Panc1 (cell line): ENCODE measurements around the gene EHBP1.

Experiments used
- POLR2AphosphoS5 ChIP-seq: IDR thresholded peaks from 2 replicates; pipeline ENCODE4 v1.6.1; 2012; ENCODE audit warnings: mild to moderate bottlenecking, low read depth, low read length, moderate library complexity
- SIN3A ChIP-seq: IDR thresholded peaks from 2 replicates; pipeline ENCODE4 v1.6.1; 2012; ENCODE audit warnings: low read depth, mild to moderate bottlenecking, low read length, moderate library complexity, borderline replicate concordance; ENCODE audit not compliant: insufficient read depth
- TCF7L2 ChIP-seq: IDR thresholded peaks from 2 replicates; pipeline ENCODE4 v1.6.1; 2011; ENCODE audit warnings: mild to moderate bottlenecking, low read depth, low read length, inconsistent platforms
- TF ChIP-seq, protein P1 (sequence below): fragments of 450-650 bp; IDR thresholded peaks from 2 replicates; pipeline ENCODE4 v1.5.1; 2017; ENCODE audit warnings: mild to moderate bottlenecking

DNA sequence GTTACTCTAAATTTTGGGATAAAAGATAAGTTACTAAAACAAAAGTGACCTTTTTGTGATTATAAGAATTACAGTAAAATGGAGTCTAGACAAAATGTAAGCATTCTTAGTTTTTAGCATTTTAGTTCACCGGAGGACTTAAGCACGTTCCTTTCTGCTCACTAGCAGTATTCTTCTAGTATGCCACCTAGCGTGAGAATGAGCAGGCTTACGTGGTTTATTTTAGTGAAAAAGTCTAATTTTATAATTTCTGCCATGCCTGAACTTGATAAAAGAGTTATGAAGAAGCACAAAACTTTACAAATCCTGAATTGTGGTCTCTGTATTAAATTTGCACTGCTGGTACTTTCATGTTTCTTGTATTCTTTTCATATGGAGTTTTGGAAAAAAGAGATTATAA is 332.5 kb downstream of the EHBP1 start:
- TF ChIP-seq, protein P1, sequence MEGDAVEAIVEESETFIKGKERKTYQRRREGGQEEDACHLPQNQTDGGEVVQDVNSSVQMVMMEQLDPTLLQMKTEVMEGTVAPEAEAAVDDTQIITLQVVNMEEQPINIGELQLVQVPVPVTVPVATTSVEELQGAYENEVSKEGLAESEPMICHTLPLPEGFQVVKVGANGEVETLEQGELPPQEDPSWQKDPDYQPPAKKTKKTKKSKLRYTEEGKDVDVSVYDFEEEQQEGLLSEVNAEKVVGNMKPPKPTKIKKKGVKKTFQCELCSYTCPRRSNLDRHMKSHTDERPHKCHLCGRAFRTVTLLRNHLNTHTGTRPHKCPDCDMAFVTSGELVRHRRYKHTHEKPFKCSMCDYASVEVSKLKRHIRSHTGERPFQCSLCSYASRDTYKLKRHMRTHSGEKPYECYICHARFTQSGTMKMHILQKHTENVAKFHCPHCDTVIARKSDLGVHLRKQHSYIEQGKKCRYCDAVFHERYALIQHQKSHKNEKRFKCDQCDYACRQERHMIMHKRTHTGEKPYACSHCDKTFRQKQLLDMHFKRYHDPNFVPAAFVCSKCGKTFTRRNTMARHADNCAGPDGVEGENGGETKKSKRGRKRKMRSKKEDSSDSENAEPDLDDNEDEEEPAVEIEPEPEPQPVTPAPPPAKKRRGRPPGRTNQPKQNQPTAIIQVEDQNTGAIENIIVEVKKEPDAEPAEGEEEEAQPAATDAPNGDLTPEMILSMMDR, result no peak
- TF ChIP-seq POLR2AphosphoS5 (no peak), TCF7L2 (no peak), SIN3A (no peak)
